ENCODE measurements around the gene LPCAT1. TPM values are rescaled to one million over a fixed set of nuclear protein-coding genes. Genes with fewer than 3 reads are reported as not detected.

The LPCAT1 gene
- total and polyA plus RNA-seq, 2 of the 13 experiments (the other 11 are each of a cell fraction or from before 2014, with no cell fraction given): 29.8 to 90.6 TPM

DNA sequence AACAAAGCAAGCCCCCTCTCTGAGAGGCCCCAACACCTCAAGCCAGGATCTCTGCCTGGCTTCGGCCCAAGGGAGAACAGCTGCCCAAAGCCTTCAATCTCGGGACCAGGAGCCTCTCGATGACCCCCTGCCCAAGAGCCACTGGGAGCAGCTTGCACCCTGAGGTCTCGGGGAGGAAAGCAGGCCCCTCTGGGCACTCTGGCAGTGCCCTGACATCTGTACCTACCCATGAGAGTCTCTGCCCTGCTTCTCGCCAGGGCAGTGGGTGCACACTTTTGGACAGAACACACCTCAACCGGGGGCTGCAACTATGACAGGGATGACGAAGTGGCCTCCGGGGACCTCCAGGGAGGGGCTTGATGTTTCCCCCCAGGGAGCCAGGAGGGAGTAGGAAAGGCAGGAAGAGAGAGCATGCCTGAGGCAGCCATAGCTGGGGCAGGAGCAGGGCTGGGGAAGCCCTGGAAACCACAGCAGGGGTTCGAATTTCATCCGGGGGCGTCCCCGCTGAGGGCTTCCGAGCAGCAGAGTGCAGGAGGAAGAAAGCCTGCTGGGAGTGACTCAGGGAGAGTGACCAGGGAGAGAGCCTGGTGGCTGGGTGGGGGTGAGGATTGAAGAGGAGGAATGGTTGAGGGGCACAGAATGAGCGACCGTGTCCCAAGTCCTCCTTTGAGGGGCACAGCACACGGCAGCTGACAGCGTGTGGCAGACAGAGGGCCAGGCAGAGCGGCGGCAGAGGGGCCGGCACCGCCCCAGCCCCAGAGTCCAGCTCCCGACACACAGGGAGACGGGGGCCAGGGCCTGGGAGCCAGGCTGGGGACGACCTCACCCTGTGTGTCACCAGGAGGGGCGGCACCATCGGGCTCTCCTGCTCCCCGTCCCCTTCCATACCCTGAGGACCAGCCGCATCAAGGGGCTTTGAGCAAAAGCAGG lies 1.8 kb downstream of the LPCAT1 start (continued):
- TF ChIP-seq HMG20A (CRISPR knock-in tag; IDR thresholded peaks at IDR 0.05; ENCODE audit: borderline replicate concordance): no peak
- TF ChIP-seq ZNF557 (CRISPR knock-in tag; IDR thresholded peaks at IDR 0.05): no peak
- no peak for TF ChIP-seq PRDM15 (CRISPR knock-in tag; IDR thresholded peaks at IDR 0.05)
- no peak for TF ChIP-seq MLXIP (CRISPR knock-in tag; IDR thresholded peaks at IDR 0.05; ENCODE audit: borderline replicate concordance)
- TF ChIP-seq SYNCRIP (IDR thresholded peaks at IDR 0.05; ENCODE audit: insufficient read depth, low read depth, low read length): no peak
- TF ChIP-seq ZNF598 (CRISPR knock-in tag; IDR thresholded peaks at IDR 0.05; ENCODE audit: borderline replicate concordance): no peak
- TF ChIP-seq PRDM10 (CRISPR knock-in tag; IDR thresholded peaks at IDR 0.05; ENCODE audit: low read depth): no peak

All from HepG2 (cell line).